ENCODE results near the gene ERGIC3.

ERGIC3 gene

DNA sequence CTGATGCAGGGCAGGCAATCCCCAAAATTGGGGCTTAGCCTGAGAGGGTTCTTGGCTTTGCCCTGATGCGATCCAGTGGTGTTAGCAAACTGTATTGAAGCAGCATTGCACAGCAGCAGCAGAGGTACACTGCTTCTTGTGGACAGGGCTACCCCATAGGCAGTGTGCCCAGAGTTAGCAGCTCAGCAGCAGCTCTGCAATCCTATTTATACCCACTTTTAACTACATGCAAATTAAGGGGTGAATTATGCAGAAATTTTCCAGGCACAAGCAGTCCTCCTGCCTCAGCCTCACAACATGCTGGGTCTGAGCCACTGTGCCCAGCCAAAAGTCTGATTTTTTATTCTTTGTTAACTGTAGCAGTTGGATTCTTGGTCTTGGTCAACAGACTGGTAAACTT lies 16.2 kb upstream of the ERGIC3 start:
- H3K79me2 ChIP-seq (ENCODE audit: insufficient read depth, low read length) = no peaks in the 10 kb centered on the region
- no peak overlapping the region for H2AFZ ChIP-seq (ENCODE audit: low read length)
- H3K9me2 ChIP-seq (ENCODE audit: low read depth, low read length) = no peaks in the 10 kb centered on the region
- TF ChIP-seq, protein P1, sequence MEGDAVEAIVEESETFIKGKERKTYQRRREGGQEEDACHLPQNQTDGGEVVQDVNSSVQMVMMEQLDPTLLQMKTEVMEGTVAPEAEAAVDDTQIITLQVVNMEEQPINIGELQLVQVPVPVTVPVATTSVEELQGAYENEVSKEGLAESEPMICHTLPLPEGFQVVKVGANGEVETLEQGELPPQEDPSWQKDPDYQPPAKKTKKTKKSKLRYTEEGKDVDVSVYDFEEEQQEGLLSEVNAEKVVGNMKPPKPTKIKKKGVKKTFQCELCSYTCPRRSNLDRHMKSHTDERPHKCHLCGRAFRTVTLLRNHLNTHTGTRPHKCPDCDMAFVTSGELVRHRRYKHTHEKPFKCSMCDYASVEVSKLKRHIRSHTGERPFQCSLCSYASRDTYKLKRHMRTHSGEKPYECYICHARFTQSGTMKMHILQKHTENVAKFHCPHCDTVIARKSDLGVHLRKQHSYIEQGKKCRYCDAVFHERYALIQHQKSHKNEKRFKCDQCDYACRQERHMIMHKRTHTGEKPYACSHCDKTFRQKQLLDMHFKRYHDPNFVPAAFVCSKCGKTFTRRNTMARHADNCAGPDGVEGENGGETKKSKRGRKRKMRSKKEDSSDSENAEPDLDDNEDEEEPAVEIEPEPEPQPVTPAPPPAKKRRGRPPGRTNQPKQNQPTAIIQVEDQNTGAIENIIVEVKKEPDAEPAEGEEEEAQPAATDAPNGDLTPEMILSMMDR (IDR thresholded peaks at IDR 0.05; ENCODE audit: low read length) = no peak
- no peak for TF ChIP-seq EZH2 (IDR thresholded peaks at IDR 0.05; ENCODE audit: borderline replicate concordance, low read length)
- no peaks in the 10 kb centered on the region for H3K4me1 ChIP-seq (ENCODE audit: insufficient read depth, low read length, severe bottlenecking)
- H3K4me3 ChIP-seq (ENCODE audit: low read depth, low read length, poor library complexity, severe bottlenecking) = no peak overlapping the region
- no peaks in the 10 kb centered on the region for H3K27me3 ChIP-seq (ENCODE audit: insufficient read depth, low read length)
- H3K9ac ChIP-seq (ENCODE audit: low read length) = no peak overlapping the region
- H3F3A ChIP-seq (ENCODE audit: insufficient read depth, low read length) = no peaks in the 10 kb centered on the region
- no peaks in the 10 kb centered on the region for H3K36me3 ChIP-seq (ENCODE audit: insufficient read depth, low read length)
- H3K4me2 ChIP-seq (ENCODE audit: low read length) = no peak overlapping the region
- no peak overlapping the region for H3K27ac ChIP-seq (ENCODE audit: low read depth, low read length, poor library complexity, severe bottlenecking)
- H4K20me1 ChIP-seq (ENCODE audit: insufficient read depth, low read length) = no peaks in the 10 kb centered on the region
- H3K9me3 ChIP-seq (ENCODE audit: low read length) = no peaks in the 10 kb centered on the region; the same call in 1 of the 2 replicates

DNA sequence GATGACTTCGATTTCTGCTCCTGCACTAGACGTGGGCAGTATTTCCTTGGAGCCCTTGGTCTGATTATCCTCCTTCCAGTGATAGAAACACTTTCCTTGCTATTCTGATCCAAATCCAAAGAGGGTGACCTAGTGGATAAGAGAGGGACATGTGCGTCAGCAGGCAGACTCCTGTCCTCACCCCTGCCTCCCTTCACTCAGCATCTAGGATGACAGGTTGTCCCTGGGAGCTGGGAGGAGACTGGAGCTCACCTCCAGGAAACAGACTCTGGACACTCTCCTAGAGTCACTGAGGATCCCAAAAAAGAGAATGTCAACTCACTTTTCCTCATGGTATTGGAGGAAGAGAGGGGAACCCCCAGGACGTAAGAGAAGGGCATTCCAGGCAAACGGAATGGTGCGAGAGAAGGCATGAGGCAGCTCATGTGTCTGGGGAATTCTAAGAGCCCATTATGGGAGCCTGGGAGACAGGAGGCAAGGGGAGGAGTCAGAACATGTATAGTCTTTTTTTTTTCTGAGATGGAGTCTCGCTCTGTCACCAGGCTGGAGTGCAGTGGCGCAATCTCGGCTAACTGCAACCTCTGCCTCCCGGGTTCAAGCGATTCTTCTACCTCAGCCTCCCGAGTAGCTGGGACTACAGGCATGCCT lies 14.6 kb upstream of the ERGIC3 start:
- no peak overlapping the region for H2AFZ ChIP-seq (ENCODE audit: low read length)
- no peaks in the 10 kb centered on the region for H3K79me2 ChIP-seq (ENCODE audit: insufficient read depth, low read length)
- no peaks in the 10 kb centered on the region for H3K9me2 ChIP-seq (ENCODE audit: low read depth, low read length)
- H3K4me3 ChIP-seq (ENCODE audit: low read depth, low read length, poor library complexity, severe bottlenecking) = no peak overlapping the region
- TF ChIP-seq, protein P1 (IDR thresholded peaks at IDR 0.05; ENCODE audit: low read length) = no peak
- TF ChIP-seq EZH2 (IDR thresholded peaks at IDR 0.05; ENCODE audit: borderline replicate concordance, low read length) = no peak
- no peak overlapping the region for H3K4me2 ChIP-seq (ENCODE audit: low read length)
- H3F3A ChIP-seq (ENCODE audit: insufficient read depth, low read length) = no peaks in the 10 kb centered on the region
- no peaks in the 10 kb centered on the region for H3K36me3 ChIP-seq (ENCODE audit: insufficient read depth, low read length)
- H3K27me3 ChIP-seq (ENCODE audit: insufficient read depth, low read length) = no peaks in the 10 kb centered on the region
- H3K9me3 ChIP-seq (ENCODE audit: low read length) = no peaks in the 10 kb centered on the region; the same call in 1 of the 2 replicates
- no peaks in the 10 kb centered on the region for H4K20me1 ChIP-seq (ENCODE audit: insufficient read depth, low read length)
- no peak overlapping the region for H3K27ac ChIP-seq (ENCODE audit: low read depth, low read length, poor library complexity, severe bottlenecking)
- no peaks in the 10 kb centered on the region for H3K4me1 ChIP-seq (ENCODE audit: insufficient read depth, low read length, severe bottlenecking)
- H3K9ac ChIP-seq (ENCODE audit: low read length) = no peak overlapping the region

DNA sequence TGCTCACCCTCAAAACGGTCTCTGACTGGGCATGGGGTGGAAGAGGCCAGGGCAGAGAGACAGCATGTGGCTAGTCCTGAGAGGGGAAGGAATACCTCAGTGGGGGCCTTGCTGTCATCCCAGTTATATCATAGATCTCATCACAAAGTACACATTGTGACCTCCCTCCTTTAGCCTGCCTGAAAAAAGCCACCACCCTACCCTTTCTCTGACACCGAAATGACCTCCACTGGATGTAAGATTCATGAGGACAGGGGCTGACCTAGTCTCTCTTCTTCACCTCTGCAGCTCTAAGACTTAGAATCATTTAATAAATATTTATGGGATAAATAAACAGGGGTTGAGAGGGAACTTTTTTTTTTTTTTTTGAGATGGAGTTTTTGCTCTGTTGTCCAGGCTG lies 12.3 kb upstream of the ERGIC3 start, which contains the start of gene C20orf173:
Gene C20orf173, minus strand, starts transcription at position 101 of the 400 bp plus-strand sequence. CDS start 279 bp downstream, outside the sequence.
- Histone ChIP-seq H3K27ac (ENCODE audit: low read depth, low read length, poor library complexity, severe bottlenecking) (no peak within 1 kb of the TSS), H3K79me2 (ENCODE audit: insufficient read depth, low read length) (no peaks in the 10 kb centered on the region), H3K9me3 (ENCODE audit: low read length) (no peaks in the 10 kb centered on the region; the same call in 1 of the 2 replicates), H3K4me1 (ENCODE audit: insufficient read depth, low read length, severe bottlenecking) (no peaks in the 10 kb centered on the region), H3K4me3 (ENCODE audit: low read depth, low read length, poor library complexity, severe bottlenecking) (no peak within 1 kb of the TSS), H3K27me3 (ENCODE audit: insufficient read depth, low read length) (no peaks in the 10 kb centered on the region), H4K20me1 (ENCODE audit: insufficient read depth, low read length) (no peaks in the 10 kb centered on the region), H3K36me3 (ENCODE audit: insufficient read depth, low read length) (no peaks in the 10 kb centered on the region), H2AFZ (ENCODE audit: low read length) (no peak within 1 kb of the TSS), H3F3A (ENCODE audit: insufficient read depth, low read length) (no peaks in the 10 kb centered on the region), H3K4me2 (ENCODE audit: low read length) (no peak within 1 kb of the TSS), H3K9ac (ENCODE audit: low read length) (no peak within 1 kb of the TSS), H3K9me2 (ENCODE audit: low read depth, low read length) (no peaks in the 10 kb centered on the region)
- TF ChIP-seq, protein P1 (IDR thresholded peaks at IDR 0.05; ENCODE audit: low read length) = no peak
- no peak for TF ChIP-seq EZH2 (IDR thresholded peaks at IDR 0.05; ENCODE audit: borderline replicate concordance, low read length)
